Testis (tissue), 3 donors: ENCODE results near the gene ABCC8. TPM values are rescaled to one million over a fixed set of nuclear protein-coding genes. Genes with fewer than 3 reads are reported as not detected.

Experiments
- DNase-seq: peaks from one replicate; pipeline ENCODE4 v3.0.0-alpha.2; 2019
- H3K27ac ChIP-seq, 2 donors: fragments of 200-600 bp; sonication (generic); one replicate each; pipeline ENCODE4 v1.5.1; 2019
- H3K27me3 ChIP-seq: fragments of 200-600 bp; sonication (generic); one replicate; pipeline ENCODE4 v1.5.1; 2019
- H3K36me3 ChIP-seq: fragments of 200-600 bp; sonication (generic); one replicate; pipeline ENCODE4 v1.5.1; 2017; ENCODE audit warnings: low read depth; ENCODE audit errors: missing control alignments
- H3K4me1 ChIP-seq: fragments of 200-600 bp; sonication (generic); one replicate; pipeline ENCODE4 v1.5.1; 2019
- H3K4me3 ChIP-seq, 2 donors: fragments of 200-600 bp; sonication (generic); one replicate each; pipeline ENCODE4 v1.5.1; 2017 to 2019
- H3K9me3 ChIP-seq: fragments of 200-600 bp; sonication (generic); one replicate; pipeline ENCODE4 v1.5.1; 2017
- CTCF ChIP-seq, 3 experiments: fragments of 450-650 bp in 2 of 3; fragments of 200-600 bp in 1 of 3; sonication (generic) in 1 of 3; IDR thresholded peaks; one replicate each; pipeline ENCODE4 v1.5.1; 2016 to 2019; ENCODE audit warnings: antibody characterized with exemption in 3 of 3, mild to moderate bottlenecking in 2 of 3, moderate library complexity in 1 of 3
- POLR2A ChIP-seq: fragments of 450-650 bp; IDR thresholded peaks from one replicate; pipeline ENCODE4 v1.6.1; 2017; ENCODE audit warnings: antibody characterized with exemption, mild to moderate bottlenecking, moderate library complexity
- WGBS, 2 donors: methylation state at CpG; one replicate each; pipeline ENCODE4 v1.1.5; 2018; 5-methylcytosine and 5-hydroxymethylcytosine counted together
- intact Hi-C: fragments of 100-400 bp; cut with DNase I; formaldehyde crosslinking; loops from one replicate; pipeline ENCODE4 v1.15.1; 2023; ENCODE audit warnings: low total_unique reads
- polyA plus RNA-seq: library from polyadenylated mRNA; stranded (reverse); fragments of 350-450 nt; fragmentation: Illumina TruSeq; extraction: RNeasy Lipid Tissue Mini Kit (QIAGEN cat#74804); gene quantifications from one replicate; pipeline ENCODE4 v1.2.3, GENCODE V29; 2014; ENCODE audit warnings: low read depth, low replicate concordance; ENCODE audit not compliant: insufficient read depth
- total RNA-seq, 2 donors: library from RNA; depleted of rRNA; stranded (reverse); fragments of >200 nt; gene quantifications; one replicate each; pipeline ENCODE4 v1.2.3, GENCODE V29; 2016

ABCC8 gene
- total and polyA plus RNA-seq, 3 donors from 2014 or later, result 1.5 to 2.2 (median 2.0) TPM

GRCh38 chr11:17459236-17459896, 17.3 kb downstream of the ABCC8 start:
- WGBS, 2 donors, result 48 to 54% methylated on average over 9 of the region's 9 CpGs
- no peak for TF ChIP-seq POLR2A
- no peaks in the 10 kb centered on the region for H3K9me3 ChIP-seq
- no peaks in the 10 kb centered on the region for H3K36me3 ChIP-seq
- no peaks in the 10 kb centered on the region for H3K4me1 ChIP-seq
- DNase-seq, result peak; percentile 17
- H3K27ac ChIP-seq, result no peak overlapping the region
- no peaks in the 10 kb centered on the region for H3K27me3 ChIP-seq
- H3K4me3 ChIP-seq, result no peak overlapping the region
- intact Hi-C loops, result no loop called here

- Histone ChIP-seq H3K9me3 (no peaks in the 10 kb centered on the region), H3K36me3 (no peaks in the 10 kb centered on the region), H3K4me1 (no peaks in the 10 kb centered on the region), H3K27ac (no peak overlapping the region), H3K4me3 (no peak overlapping the region), H3K27me3 (no peaks in the 10 kb centered on the region)
- WGBS, 2 donors, result 66 to 73% methylated on average over 8 of the region's 8 CpGs
- intact Hi-C loops, result no loop called here
- TF ChIP-seq CTCF (IDR thresholded peaks at IDR 0.05) (no peak), POLR2A (no peak)
- no peak for DNase-seq
These were observed 18.4 kb downstream of the ABCC8 start for GRCh38 chr11:17458268-17458667.

- Histone ChIP-seq H3K27me3 (no peaks in the 10 kb centered on the region), H3K36me3 (no peaks in the 10 kb centered on the region), H3K27ac (no peak overlapping the region), H3K9me3 (no peaks in the 10 kb centered on the region), H3K4me3 (no peak overlapping the region), H3K4me1 (no peaks in the 10 kb centered on the region)
- 68 to 70% methylated on average over 8 of the region's 8 CpGs for WGBS, 2 donors
- TF ChIP-seq CTCF (IDR thresholded peaks at IDR 0.05) (no peak), POLR2A (no peak)
- no peak for DNase-seq
- intact Hi-C loops, result no loop called here
These were observed 19.1 kb downstream of the ABCC8 start for GRCh38 chr11:17457396-17458173.

- DNase-seq, result no peak
- intact Hi-C loops, result no loop called here
- 74 to 89% methylated on average over 2 of the region's 2 CpGs for WGBS, 2 donors
- Histone ChIP-seq H3K4me3 (no peak overlapping the region), H3K27ac (no peak overlapping the region), H3K4me1 (no peaks in the 10 kb centered on the region), H3K9me3 (no peaks in the 10 kb centered on the region), H3K36me3 (no peaks in the 10 kb centered on the region), H3K27me3 (no peaks in the 10 kb centered on the region)
- TF ChIP-seq POLR2A, result no peak
- no peak for TF ChIP-seq CTCF (IDR thresholded peaks at IDR 0.05)
These were observed 24.0 kb downstream of the ABCC8 start for GRCh38 chr11:17452668-17453067.

- H3K27me3 ChIP-seq, result no peaks in the 10 kb centered on the region
- no peaks in the 10 kb centered on the region for H3K36me3 ChIP-seq
- H3K4me3 ChIP-seq, result no peak overlapping the region
- H3K27ac ChIP-seq, result no peak overlapping the region
- WGBS, 2 donors, result 76 to 79% methylated on average over 8 of the region's 8 CpGs
- no peaks in the 10 kb centered on the region for H3K4me1 ChIP-seq
- TF ChIP-seq POLR2A, result no peak
- no peak for TF ChIP-seq CTCF (IDR thresholded peaks at IDR 0.05)
- DNase-seq, result no peak
- intact Hi-C loops, result no loop called here
- no peaks in the 10 kb centered on the region for H3K9me3 ChIP-seq
These were observed 27.5 kb downstream of the ABCC8 start for GRCh38 chr11:17449158-17449557.
